A673 (cell line): ENCODE results near the gene AIFM3.
"Not testable (repeated sequence)": the region's sequence is repeated elsewhere in the genome, so short reads cannot be mapped to it uniquely, and the experiment has no call there.

ENCODE experiments used
- EZH2 ChIP-seq: fragments of 200-600 bp; sonication (generic); IDR thresholded peaks from 2 replicates; pipeline ENCODE4 v1.6.1; 2017; ENCODE audit warnings: borderline replicate concordance, low read depth, mild to moderate bottlenecking, mixed read lengths, antibody characterized with exemption, low read length; ENCODE audit not compliant: poor library complexity, severe bottlenecking
- TF ChIP-seq, protein P1 (sequence below): fragments of 300-800, 200-600 bp; sonication (generic); conservative IDR thresholded peaks from 2 replicates; pipeline ENCODE4 v1.5.1; 2017; ENCODE audit warnings: low read depth, mild to moderate bottlenecking, antibody characterized with exemption, low read length, moderate library complexity, mixed read lengths

DNA sequence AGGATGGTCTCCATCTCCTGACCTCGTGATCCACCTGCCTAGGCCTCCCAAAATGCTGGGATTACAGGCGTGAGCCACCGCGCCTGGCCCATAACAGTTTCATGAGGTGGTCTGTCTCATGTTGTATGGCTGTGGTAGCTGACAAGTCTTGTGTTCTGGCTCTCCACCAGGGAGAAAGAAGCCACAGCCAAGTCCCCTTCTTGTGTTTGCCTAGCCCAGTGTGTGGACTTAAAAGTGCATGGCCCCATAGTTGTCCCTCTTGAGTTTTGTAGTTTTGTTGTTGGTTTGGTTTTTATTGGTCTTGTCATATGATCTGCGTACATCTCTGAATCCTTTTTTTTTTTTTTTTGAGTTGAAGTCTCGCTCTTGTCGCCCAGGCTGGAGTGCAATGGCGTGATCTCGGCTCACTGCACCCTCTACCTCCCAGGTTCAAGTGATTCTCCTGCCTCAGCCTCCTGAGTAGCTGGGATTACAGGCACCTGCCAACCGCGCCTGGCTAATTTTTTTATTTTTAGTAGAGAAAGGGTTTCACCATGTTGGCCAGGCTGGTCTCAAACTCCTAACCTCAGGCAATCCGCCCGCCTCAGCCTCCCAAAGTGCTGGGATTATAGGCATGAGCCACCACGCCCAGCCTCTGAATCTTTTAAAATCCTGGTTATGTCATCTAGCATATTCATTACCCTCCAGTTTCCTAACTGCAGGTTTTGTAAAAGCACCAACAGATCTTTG is 27.4 kb upstream of the AIFM3 start:
- not testable (repeated sequence) for TF ChIP-seq EZH2
- TF ChIP-seq, protein P1, sequence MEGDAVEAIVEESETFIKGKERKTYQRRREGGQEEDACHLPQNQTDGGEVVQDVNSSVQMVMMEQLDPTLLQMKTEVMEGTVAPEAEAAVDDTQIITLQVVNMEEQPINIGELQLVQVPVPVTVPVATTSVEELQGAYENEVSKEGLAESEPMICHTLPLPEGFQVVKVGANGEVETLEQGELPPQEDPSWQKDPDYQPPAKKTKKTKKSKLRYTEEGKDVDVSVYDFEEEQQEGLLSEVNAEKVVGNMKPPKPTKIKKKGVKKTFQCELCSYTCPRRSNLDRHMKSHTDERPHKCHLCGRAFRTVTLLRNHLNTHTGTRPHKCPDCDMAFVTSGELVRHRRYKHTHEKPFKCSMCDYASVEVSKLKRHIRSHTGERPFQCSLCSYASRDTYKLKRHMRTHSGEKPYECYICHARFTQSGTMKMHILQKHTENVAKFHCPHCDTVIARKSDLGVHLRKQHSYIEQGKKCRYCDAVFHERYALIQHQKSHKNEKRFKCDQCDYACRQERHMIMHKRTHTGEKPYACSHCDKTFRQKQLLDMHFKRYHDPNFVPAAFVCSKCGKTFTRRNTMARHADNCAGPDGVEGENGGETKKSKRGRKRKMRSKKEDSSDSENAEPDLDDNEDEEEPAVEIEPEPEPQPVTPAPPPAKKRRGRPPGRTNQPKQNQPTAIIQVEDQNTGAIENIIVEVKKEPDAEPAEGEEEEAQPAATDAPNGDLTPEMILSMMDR, result not testable (repeated sequence)
